Bronchial epithelial cell (primary cell): ENCODE measurements around the gene CD151. TPM values are rescaled to one million over a fixed set of nuclear protein-coding genes. Genes with fewer than 3 reads are reported as not detected.

Experiments
- DNase-seq: peaks from one replicate; pipeline ENCODE4 v3.0.0-alpha.2; 2010; ENCODE audit warnings: low read depth
- FAIRE-seq: peaks from 2 replicates; lab custom pipeline; 2011; peaks lifted over from hg19 to GRCh38; lab: Jason Lieb, UNC
- H3K27me3 ChIP-seq: 2 replicates; pipeline ENCODE4 v1.5.1; 2011; ENCODE audit warnings: low read length; ENCODE audit not compliant: control insufficient read depth, insufficient read depth
- H3K36me3 ChIP-seq: 2 replicates; pipeline ENCODE4 v1.5.1; 2011; ENCODE audit warnings: low read length; ENCODE audit not compliant: control insufficient read depth, insufficient read depth
- H3K4me3 ChIP-seq: 2 replicates; pipeline ENCODE4 v1.5.1; 2011; ENCODE audit warnings: mild to moderate bottlenecking, low read depth, low read length, control low read depth
- total RNA-seq: library from RNA; depleted of rRNA; stranded (reverse); fragments of >200 nt; gene quantifications from 2 replicates; pipeline ENCODE4 v1.2.1, GENCODE V29; 2014
- TF ChIP-seq, protein P1 (sequence below): IDR thresholded peaks from 2 replicates; pipeline ENCODE4 v1.5.1; 2011; ENCODE audit warnings: mild to moderate bottlenecking, moderate library complexity, low read length, control low read depth, inconsistent platforms; ENCODE audit not compliant: insufficient read depth, severe bottlenecking

Gene CD151
- 321 and 324 TPM in 2 replicates for total RNA-seq

DNA sequence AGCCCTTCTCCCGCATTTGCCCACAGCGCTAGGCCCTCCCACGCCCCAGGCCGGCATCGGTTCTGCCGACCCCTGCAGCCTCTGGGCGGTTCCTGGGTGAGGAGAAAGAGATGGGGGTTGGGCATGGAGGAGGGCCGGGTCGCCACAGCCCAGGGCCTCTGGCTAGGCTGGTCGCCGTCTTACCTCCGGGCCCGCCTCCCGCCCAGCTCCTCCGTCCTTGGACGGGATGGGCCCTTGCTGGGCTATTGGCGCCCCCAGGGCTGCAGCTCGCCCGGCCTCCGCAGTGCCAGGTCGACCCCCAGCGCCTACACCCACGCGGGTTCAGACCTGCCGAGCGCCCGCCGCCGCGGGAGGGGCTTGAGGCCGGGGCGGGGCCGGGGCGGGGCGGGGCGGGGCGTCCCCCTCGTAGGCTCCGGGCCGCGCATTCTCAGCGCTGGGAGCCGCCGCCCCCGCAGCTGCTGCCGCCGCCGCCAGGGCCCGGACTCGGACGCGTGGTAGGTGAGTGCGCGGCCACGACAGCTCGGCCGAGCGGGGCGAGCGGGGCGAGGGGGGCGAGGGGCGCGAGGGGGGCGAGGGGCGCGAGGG lies at the start of gene CD151:
CD151 (plus strand) TSS at position 424 of the 585 bp plus-strand sequence. CDS start 3,118 bp downstream, outside the sequence.
- Histone ChIP-seq H3K36me3 (peaks cover 18% of the 10 kb centered on the region), H3K27me3 (peaks cover 2% of the 10 kb centered on the region), H3K4me3 (peak within 1 kb of the TSS; percentile 67)
- TF ChIP-seq, protein P1, sequence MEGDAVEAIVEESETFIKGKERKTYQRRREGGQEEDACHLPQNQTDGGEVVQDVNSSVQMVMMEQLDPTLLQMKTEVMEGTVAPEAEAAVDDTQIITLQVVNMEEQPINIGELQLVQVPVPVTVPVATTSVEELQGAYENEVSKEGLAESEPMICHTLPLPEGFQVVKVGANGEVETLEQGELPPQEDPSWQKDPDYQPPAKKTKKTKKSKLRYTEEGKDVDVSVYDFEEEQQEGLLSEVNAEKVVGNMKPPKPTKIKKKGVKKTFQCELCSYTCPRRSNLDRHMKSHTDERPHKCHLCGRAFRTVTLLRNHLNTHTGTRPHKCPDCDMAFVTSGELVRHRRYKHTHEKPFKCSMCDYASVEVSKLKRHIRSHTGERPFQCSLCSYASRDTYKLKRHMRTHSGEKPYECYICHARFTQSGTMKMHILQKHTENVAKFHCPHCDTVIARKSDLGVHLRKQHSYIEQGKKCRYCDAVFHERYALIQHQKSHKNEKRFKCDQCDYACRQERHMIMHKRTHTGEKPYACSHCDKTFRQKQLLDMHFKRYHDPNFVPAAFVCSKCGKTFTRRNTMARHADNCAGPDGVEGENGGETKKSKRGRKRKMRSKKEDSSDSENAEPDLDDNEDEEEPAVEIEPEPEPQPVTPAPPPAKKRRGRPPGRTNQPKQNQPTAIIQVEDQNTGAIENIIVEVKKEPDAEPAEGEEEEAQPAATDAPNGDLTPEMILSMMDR: no peak
- DNase-seq (no peak), FAIRE-seq (no peak)

DNA sequence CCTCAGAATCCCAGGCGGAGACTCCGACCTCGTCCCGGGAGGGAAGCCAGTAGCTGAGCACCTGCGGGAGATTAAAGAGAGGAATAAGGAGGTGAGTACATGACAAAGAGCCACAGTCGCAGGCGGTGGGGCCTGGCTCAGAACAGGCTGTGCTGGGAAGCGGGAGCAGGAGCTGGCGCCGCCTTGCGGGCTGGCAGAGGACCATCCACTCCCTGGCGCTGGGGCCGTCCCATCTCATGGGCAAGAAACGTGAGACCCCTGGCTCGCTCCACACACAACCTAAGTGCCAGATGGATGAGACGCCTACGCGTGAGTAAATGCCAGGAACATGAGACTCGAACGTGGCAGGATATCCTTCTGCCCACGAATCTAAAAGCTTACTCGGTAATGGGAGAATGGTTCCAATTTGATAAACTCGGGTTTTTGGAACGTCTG lies 49.2 kb upstream of the CD151 start:
- TF ChIP-seq, protein P1: peak; percentile 94
- DNase-seq (peak; percentile 77), FAIRE-seq (no peak)
- Histone ChIP-seq H3K27me3 (no peaks in the 10 kb centered on the region), H3K4me3 (no peak overlapping the region), H3K36me3 (peaks cover 8% of the 10 kb centered on the region)

DNA sequence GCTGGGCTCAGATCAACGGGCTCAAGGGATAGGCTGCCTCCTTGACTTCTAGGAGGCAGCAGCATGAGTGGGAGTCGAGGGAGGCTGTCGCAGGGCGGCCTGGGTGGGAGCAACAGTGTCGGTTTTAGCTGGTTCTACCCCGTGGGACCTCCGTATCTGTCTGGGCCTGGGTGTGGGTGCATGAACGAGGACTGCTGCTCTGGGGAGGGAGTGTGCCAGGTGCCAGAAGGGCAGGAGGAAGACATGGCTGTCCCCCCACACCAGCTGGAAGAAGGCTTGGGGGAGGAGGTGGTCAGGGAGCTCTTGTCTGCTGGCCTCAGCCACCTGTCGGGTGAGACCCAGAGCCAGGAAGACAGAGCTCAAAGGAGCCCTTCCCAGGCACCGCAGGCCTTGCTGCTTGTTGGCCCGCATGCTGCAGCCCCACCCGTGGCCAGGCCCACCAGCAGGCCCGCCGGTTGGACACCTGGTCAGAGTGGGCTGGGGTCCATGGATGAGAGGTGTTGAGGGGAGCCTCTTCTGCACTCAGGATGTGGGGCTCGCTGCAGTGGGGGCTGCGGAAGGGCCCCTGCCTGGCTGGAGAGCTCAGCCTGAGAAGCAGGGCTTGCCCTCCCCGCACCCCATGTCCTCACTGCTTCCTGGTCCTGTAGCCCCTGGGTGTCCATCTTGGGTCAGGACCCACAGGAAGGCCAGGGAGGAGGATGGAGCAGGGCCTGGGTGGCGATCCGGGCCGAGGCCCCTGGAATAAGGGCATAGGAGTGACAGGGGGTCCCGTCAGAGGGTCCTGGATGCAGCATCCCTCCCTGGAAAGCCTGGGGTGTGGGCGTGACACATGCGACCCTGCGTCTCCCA lies 46.3 kb upstream of the CD151 start:
- TF ChIP-seq, protein P1: no peak
- no peaks in the 10 kb centered on the region for H3K36me3 ChIP-seq
- H3K4me3 ChIP-seq: no peak overlapping the region
- DNase-seq (no peak), FAIRE-seq (no peak)
- H3K27me3 ChIP-seq: peaks cover 3% of the 10 kb centered on the region

DNA sequence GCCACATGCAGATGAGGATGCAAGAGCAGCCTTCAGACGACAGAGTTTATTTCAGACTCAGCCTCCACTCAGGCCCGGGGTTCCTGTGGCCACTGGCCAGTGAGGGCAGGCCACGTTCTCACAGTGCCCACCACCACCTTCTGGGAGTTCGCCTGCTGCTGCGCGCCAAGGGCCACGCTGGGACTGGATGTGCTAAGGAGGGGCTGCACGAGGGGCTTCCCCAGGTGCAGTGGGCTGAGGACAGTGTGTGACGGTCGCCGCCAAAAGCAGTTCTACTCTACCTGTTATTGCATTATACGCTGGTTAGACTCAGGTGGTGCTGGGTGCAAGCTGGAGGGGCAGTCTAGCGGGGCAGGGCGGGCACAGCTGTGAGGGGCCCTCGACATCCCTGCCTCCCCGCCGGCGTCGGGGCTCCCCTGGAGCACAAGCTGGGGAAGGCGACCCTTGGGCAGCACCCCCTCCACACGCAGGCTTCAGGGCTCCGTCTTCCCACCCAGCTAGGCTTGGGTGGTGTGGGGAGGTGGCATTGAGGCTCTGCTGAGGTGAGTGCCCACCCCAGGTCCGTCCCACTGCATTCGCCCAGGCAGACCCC lies 45.6 kb upstream of the CD151 start:
- Histone ChIP-seq H3K36me3 (peaks cover 3% of the 10 kb centered on the region), H3K27me3 (peaks cover 3% of the 10 kb centered on the region), H3K4me3 (no peak overlapping the region)
- FAIRE-seq (no peak), DNase-seq (no peak)
- TF ChIP-seq, protein P1: no peak

DNA sequence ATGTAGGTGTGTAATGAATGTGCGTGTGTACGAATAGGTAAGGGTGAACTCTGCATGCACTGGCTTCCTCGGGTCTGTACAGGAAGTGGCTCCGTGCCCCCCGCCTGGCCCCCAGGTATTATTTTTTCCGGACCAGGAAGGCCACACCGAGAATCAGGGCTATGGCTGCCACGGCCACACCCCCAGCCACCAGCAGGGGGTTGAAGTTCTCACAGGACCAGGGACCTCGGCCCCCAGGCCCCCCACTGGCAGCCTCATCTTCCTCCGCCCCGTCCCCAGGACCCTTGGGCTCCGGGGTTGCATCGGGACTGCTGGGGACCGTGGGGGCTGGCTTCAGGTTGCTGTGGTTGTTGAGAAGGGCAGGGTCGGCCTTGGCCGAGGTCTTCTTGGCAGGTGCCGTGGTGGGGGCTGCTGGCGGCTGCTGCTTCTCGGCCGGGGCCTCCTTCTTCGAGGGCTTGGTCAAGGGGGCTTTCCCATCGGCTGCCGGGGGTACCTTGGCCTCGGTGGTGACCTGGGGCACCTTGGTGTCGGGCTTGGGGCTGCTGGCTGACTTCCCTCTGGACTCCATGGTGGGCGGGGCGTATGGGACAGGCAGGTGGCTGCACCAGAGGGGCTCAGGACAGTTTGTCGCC lies 44.6 kb upstream of the CD151 start:
- no peak for DNase-seq
- Histone ChIP-seq H3K27me3 (peaks cover 3% of the 10 kb centered on the region), H3K4me3 (no peak overlapping the region), H3K36me3 (peaks cover 3% of the 10 kb centered on the region)
- TF ChIP-seq, protein P1: no peak
- FAIRE-seq: no peak
